Astrocyte (in vitro differentiated cells and primary cell): ENCODE measurements around the gene NUP62.
"Not testable (repeated sequence)": the region's sequence is repeated elsewhere in the genome, so short reads cannot be mapped to it uniquely, and the experiment has no call there.

Source experiments
- EZH2 ChIP-seq: IDR thresholded peaks from 2 replicates; pipeline ENCODE4 v1.6.1; 2012; ENCODE audit warnings: mild to moderate bottlenecking, low read length, inconsistent platforms; ENCODE audit not compliant: insufficient read depth
- TF ChIP-seq, protein P1 (sequence below): IDR thresholded peaks from 2 replicates; pipeline ENCODE4 v1.5.1; 2011; ENCODE audit warnings: low read depth, mild to moderate bottlenecking, inconsistent platforms, low read length, moderate library complexity; ENCODE audit not compliant: insufficient read depth

- TF ChIP-seq, protein P1, sequence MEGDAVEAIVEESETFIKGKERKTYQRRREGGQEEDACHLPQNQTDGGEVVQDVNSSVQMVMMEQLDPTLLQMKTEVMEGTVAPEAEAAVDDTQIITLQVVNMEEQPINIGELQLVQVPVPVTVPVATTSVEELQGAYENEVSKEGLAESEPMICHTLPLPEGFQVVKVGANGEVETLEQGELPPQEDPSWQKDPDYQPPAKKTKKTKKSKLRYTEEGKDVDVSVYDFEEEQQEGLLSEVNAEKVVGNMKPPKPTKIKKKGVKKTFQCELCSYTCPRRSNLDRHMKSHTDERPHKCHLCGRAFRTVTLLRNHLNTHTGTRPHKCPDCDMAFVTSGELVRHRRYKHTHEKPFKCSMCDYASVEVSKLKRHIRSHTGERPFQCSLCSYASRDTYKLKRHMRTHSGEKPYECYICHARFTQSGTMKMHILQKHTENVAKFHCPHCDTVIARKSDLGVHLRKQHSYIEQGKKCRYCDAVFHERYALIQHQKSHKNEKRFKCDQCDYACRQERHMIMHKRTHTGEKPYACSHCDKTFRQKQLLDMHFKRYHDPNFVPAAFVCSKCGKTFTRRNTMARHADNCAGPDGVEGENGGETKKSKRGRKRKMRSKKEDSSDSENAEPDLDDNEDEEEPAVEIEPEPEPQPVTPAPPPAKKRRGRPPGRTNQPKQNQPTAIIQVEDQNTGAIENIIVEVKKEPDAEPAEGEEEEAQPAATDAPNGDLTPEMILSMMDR: not testable (repeated sequence)
- TF ChIP-seq EZH2: not testable (repeated sequence)
Measured at GRCh38 chr19:49969355-49969754, 40.1 kb upstream of the NUP62 start.
